Epithelial cell of proximal tubule (primary cell): ENCODE results near the gene RNF38. TPM values are rescaled to one million over a fixed set of nuclear protein-coding genes. Genes with fewer than 3 reads are reported as not detected.

Source experiments
- DNase-seq: peaks from one replicate; pipeline ENCODE4 v3.0.0-alpha.2; 2011; ENCODE audit warnings: low read depth
- H3K4me3 ChIP-seq: 2 replicates; pipeline ENCODE4 v1.5.1; 2011; ENCODE audit warnings: low read depth, mild to moderate bottlenecking, low read length
- CTCF ChIP-seq: conservative IDR thresholded peaks from 2 replicates; pipeline ENCODE4 v1.5.1; 2012; ENCODE audit warnings: low read depth, mild to moderate bottlenecking, low read length
- total RNA-seq: library from RNA; depleted of rRNA; stranded (reverse); fragments of >200 nt; gene quantifications from 2 replicates; pipeline ENCODE4 v1.2.3, GENCODE V29; 2015

Gene RNF38
- total RNA-seq, 1 donor from 2014 or later, result 15.8 TPM

- DNase-seq, result no peak
- no peak for TF ChIP-seq CTCF
- no peak overlapping the region for H3K4me3 ChIP-seq
These were observed 41.6 kb downstream of the RNF38 start for GRCh38 chr9:36358486-36358885.

- DNase-seq, result no peak
- TF ChIP-seq CTCF, result no peak
- no peak overlapping the region for H3K4me3 ChIP-seq
These were observed 42.4 kb downstream of the RNF38 start for GRCh38 chr9:36357639-36358038.

GRCh38 chr9:36346569-36346968, 53.5 kb downstream of the RNF38 start:
- no peak for TF ChIP-seq CTCF
- DNase-seq, result no peak
- H3K4me3 ChIP-seq, result no peak overlapping the region

GRCh38 chr9:36345103-36345846, 54.8 kb downstream of the RNF38 start:
- DNase-seq, result no peak

GRCh38 chr9:36341936-36342577, 58.0 kb downstream of the RNF38 start:
- no peak for TF ChIP-seq CTCF
- DNase-seq, result no peak
- H3K4me3 ChIP-seq, result no peak overlapping the region

More at GRCh38 chr9:36345103-36345846, 54.8 kb downstream of the RNF38 start:
- H3K4me3 ChIP-seq, result no peak overlapping the region
- TF ChIP-seq CTCF, result no peak

GRCh38 chr9:36337865-36338264, 62.2 kb downstream of the RNF38 start:
- DNase-seq, result no peak
- no peak overlapping the region for H3K4me3 ChIP-seq
- TF ChIP-seq CTCF, result no peak
